Measurements from ENCODE around the gene TEKT2. TPM values are rescaled to one million over a fixed set of nuclear protein-coding genes. Genes with fewer than 3 reads are reported as not detected.
A peak's percentile ranks its signal among the peaks of the same experiment; 100 is the strongest.

Gene TEKT2
- total RNA-seq, 2 donors from 2014 or later = 5.6 to 9.5 TPM

DNA sequence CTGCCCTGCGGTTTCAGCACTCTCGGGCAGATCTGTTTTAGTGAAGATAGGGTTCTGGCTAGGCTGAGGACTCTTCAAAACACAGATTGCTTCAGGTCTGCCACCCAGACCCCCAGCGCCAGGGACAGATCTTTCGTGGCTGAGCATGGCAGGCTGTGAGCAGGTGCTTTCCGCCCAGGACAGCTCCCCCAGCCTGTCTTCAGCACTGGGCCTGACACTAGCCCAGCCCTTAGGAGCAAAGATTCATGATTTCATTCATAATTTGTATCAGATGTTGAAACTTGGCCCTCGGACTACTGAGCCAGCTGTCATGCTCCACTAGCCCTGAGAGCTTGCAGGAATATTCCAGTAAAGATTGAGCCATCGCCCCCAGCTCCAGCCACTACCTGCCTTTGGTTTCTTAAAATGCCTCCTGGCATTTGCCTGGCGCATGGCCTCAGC is 10.7 kb downstream of the TEKT2 start:
- Histone ChIP-seq H3K36me3 (ENCODE audit: control insufficient read depth, insufficient read depth, low read length) (peaks cover 49% of the 10 kb centered on the region), H3K9me3 (ENCODE audit: control insufficient read depth, low read length) (no peaks in the 10 kb centered on the region), H3K27me3 (ENCODE audit: control insufficient read depth, insufficient read depth, low read length, poor library complexity, severe bottlenecking) (no peaks in the 10 kb centered on the region), H3K4me1 (ENCODE audit: control insufficient read depth, insufficient read depth, low read length) (no peaks in the 10 kb centered on the region), H3K27ac (ENCODE audit: low read depth, low read length) (no peak overlapping the region), H3K9ac (ENCODE audit: extremely low read depth, low read length, poor library complexity, severe bottlenecking) (no peak overlapping the region), H3K4me3 (ENCODE audit: low read length) (no peak overlapping the region)
- Mint-ChIP-seq H3K9me3 (no peaks in the 10 kb centered on the region), H3K36me3 (ENCODE audit: low read depth) (peaks cover 31% of the 10 kb centered on the region), H3K4me3 (no peak overlapping the region), H3K4me1 (peaks cover 6% of the 10 kb centered on the region), H3K27me3 (ENCODE audit: insufficient read depth) (no peaks in the 10 kb centered on the region), H3K27ac (no peak overlapping the region)
- no peak for DNase-seq
- WGBS, 2 experiments (ENCODE audit: insufficient coverage in 1 of 2, insufficient read length in 1 of 2) = 92 to 100% methylated on average over 7 to 8 of the region's 8 CpGs
- TF ChIP-seq, protein P1, sequence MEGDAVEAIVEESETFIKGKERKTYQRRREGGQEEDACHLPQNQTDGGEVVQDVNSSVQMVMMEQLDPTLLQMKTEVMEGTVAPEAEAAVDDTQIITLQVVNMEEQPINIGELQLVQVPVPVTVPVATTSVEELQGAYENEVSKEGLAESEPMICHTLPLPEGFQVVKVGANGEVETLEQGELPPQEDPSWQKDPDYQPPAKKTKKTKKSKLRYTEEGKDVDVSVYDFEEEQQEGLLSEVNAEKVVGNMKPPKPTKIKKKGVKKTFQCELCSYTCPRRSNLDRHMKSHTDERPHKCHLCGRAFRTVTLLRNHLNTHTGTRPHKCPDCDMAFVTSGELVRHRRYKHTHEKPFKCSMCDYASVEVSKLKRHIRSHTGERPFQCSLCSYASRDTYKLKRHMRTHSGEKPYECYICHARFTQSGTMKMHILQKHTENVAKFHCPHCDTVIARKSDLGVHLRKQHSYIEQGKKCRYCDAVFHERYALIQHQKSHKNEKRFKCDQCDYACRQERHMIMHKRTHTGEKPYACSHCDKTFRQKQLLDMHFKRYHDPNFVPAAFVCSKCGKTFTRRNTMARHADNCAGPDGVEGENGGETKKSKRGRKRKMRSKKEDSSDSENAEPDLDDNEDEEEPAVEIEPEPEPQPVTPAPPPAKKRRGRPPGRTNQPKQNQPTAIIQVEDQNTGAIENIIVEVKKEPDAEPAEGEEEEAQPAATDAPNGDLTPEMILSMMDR (conservative IDR thresholded peaks at IDR 0.05) = no peak

DNA sequence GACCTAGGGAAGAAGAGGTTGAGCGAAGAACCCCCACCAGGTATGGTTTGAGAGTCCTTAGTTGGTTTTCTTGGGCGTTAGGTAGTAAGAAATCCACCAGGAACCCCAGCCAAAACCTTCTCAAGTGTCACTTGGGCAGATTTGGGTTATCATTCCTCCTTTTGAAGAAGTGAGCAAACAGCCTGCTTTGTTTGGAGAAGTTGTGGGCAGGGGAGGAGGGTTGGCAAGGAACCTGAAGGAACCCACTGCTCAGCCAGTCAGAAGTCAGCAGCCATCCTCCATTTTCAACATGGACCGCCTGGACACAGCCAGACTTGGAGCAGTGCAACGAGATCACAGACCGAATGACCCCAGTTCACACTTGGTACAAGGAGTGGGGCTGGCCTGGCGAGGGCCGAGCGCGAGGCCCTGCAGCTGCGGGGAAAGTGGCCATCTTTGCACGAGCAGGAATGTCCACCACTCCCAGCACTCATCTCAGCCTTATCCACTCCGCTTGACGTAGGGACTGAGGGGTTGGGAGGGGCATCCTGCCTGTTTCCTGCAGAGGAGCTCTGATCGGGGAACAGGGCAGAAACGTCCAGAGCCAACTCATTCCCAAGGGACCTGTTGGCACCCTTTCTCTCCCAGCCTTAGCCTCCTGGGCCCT is 12.0 kb downstream of the TEKT2 start:
- 88 to 89% methylated on average over 11 to 15 of the region's 15 CpGs for WGBS, 2 experiments (ENCODE audit: insufficient coverage in 1 of 2, insufficient read length in 1 of 2)
- no peak overlapping the region for H3K27ac ChIP-seq (ENCODE audit: low read depth, low read length)
- H3K9ac ChIP-seq (ENCODE audit: extremely low read depth, low read length, poor library complexity, severe bottlenecking) = no peak overlapping the region

DNA sequence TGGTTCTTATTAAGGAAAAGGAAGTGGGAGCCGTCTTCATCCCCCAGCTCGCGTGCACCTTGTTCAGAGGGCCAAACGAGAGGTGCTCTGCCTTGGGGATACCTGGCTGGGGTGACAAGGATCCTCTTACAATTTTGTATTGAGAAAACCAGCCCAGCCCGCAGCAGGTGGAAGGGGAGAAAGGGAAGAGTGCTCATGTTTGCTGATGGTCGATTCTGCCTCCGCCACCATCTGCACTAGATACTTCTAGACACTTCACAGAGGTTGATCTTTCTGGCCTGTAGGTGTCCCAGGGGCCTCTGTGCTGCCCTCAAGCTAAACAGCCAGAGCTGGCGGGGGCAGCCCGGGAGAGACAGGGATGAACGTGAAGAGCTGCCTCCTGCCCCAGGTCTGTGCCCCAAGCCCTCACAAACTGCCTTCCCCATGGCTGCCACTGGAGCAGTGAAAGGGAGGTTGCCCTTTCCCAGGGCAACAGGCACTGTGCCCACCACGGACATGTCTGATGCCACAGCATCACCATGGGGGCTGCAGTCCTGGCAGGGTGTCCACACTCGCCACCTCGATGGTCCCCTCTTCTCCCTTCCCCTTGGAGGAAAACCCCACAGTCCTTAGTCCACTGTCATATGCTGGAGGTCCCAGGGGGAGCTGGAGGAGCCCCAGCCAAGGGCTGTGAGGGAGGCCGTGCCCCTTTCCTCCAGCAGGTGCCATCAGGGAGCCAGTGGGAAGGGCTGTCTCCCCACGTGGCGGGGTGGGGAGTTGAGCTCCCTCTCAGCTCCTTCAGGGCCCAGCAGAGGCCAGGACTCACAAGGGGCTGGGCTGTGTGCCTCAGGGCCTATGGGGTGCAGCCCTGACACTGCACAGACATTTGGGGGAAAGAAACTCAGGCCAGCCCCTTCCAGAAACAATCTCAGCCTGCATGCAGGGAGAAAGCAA is 12.9 kb downstream of the TEKT2 start:
- no peak overlapping the region for H3K4me3 Mint-ChIP-seq
- DNase-seq = peak; percentile 89
- no peaks in the 10 kb centered on the region for H3K27me3 Mint-ChIP-seq (ENCODE audit: insufficient read depth)
- peaks cover 26% of the 10 kb centered on the region for H3K36me3 Mint-ChIP-seq (ENCODE audit: low read depth)
- Histone ChIP-seq H3K4me1 (ENCODE audit: control insufficient read depth, insufficient read depth, low read length) (no peaks in the 10 kb centered on the region), H3K36me3 (ENCODE audit: control insufficient read depth, insufficient read depth, low read length) (peaks cover 34% of the 10 kb centered on the region), H3K4me3 (ENCODE audit: low read length) (no peak overlapping the region), H3K27ac (ENCODE audit: low read depth, low read length) (peak overlapping the region; percentile 44), H3K9ac (ENCODE audit: extremely low read depth, low read length, poor library complexity, severe bottlenecking) (no peak overlapping the region), H3K27me3 (ENCODE audit: control insufficient read depth, insufficient read depth, low read length, poor library complexity, severe bottlenecking) (no peaks in the 10 kb centered on the region), H3K9me3 (ENCODE audit: control insufficient read depth, low read length) (no peaks in the 10 kb centered on the region)
- WGBS, 2 experiments (ENCODE audit: insufficient coverage in 1 of 2, insufficient read length in 1 of 2) = 78 to 81% methylated on average over 7 to 16 of the region's 16 CpGs
- peak overlapping the region; percentile 64 for H3K27ac Mint-ChIP-seq
- no peaks in the 10 kb centered on the region for H3K9me3 Mint-ChIP-seq
- TF ChIP-seq, protein P1 (conservative IDR thresholded peaks at IDR 0.05) = peak; percentile 68
- peaks cover 2% of the 10 kb centered on the region for H3K4me1 Mint-ChIP-seq

More for the DNA sequence above, 12.0 kb downstream of the TEKT2 start:
- Histone ChIP-seq H3K9me3 (ENCODE audit: control insufficient read depth, low read length) (no peaks in the 10 kb centered on the region), H3K27me3 (ENCODE audit: control insufficient read depth, insufficient read depth, low read length, poor library complexity, severe bottlenecking) (no peaks in the 10 kb centered on the region), H3K36me3 (ENCODE audit: control insufficient read depth, insufficient read depth, low read length) (peaks cover 43% of the 10 kb centered on the region), H3K4me3 (ENCODE audit: low read length) (no peak overlapping the region), H3K4me1 (ENCODE audit: control insufficient read depth, insufficient read depth, low read length) (no peaks in the 10 kb centered on the region)
- no peak overlapping the region for H3K27ac Mint-ChIP-seq
- no peak for DNase-seq
- H3K27me3 Mint-ChIP-seq (ENCODE audit: insufficient read depth) = no peaks in the 10 kb centered on the region
- TF ChIP-seq, protein P1 (conservative IDR thresholded peaks at IDR 0.05) = no peak
- peaks cover 28% of the 10 kb centered on the region for H3K36me3 Mint-ChIP-seq (ENCODE audit: low read depth)
- peaks cover 2% of the 10 kb centered on the region for H3K4me1 Mint-ChIP-seq
- H3K9me3 Mint-ChIP-seq = no peaks in the 10 kb centered on the region
- H3K4me3 Mint-ChIP-seq = no peak overlapping the region

Measured in endodermal cell (in vitro differentiated cells).